Endometrial microvascular endothelial cells (primary cell): ENCODE data around the gene CNEP1R1. TPM values are rescaled to one million over a fixed set of nuclear protein-coding genes. Genes with fewer than 3 reads are reported as not detected.

Experiments used
- in situ Hi-C: cut with HindIII; loops from 2 replicates; pipeline ENCODE4 v1.10.0; 2017; ENCODE audit warnings: low sequenced_read_pairs, low pct_unique_long_range_greater_than_20kb; ENCODE audit errors: inconsistent ontology term
- total RNA-seq: library from RNA; depleted of rRNA; stranded (reverse); fragments of >200 nt; gene quantifications from one replicate; pipeline ENCODE4 v1.2.3, GENCODE V29; 2015; ENCODE audit errors: inconsistent ontology term

Gene CNEP1R1, protein sequence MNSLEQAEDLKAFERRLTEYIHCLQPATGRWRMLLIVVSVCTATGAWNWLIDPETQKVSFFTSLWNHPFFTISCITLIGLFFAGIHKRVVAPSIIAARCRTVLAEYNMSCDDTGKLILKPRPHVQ
- total RNA-seq: 24.1 TPM

DNA sequence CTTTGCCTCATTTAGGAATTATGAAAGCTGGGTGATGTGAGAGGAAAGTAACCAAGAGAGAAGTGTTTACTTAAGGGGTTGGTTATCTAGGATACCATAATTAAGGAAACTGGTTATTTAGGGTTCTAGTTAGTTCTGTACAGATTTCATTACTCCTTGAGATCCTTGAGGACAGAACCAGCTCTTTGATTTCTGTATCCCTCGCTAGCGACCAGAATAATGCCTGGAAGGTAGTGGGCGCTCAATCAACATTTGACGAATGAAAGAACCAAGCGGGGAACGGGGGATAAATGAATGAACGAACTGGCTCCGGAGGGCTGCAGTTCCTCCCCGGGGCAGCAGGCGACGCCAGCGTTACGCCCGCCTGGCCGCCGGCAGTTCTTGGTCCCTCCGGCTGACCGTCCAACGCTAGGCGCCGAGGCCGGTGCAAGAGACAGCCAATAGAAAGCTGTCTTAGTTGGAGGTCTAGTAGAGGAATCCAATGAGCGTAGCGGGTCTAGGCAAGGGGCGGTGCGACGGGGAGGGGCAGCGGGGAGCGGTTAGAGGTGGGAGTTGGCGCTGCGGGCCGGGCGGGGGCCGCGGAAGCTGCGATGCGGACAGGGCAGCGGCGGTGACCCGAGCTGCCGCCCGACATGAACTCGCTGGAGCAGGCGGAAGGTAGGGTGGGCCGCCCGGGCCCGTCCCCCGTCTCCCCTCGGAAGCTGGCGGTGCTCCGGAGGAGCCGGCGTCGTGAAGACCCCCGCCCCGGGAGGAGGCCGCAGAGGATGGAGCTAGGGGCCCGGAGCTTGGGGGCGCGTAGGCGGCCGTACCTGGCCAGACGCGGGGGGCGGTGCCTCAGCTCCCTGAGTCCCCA, at the start of gene CNEP1R1:
CNEP1R1 (plus strand) TSS at position 542 of the 853 bp plus-strand sequence; CDS start at position 633, 91 bp downstream.
- in situ Hi-C loops: no loop called here

DNA sequence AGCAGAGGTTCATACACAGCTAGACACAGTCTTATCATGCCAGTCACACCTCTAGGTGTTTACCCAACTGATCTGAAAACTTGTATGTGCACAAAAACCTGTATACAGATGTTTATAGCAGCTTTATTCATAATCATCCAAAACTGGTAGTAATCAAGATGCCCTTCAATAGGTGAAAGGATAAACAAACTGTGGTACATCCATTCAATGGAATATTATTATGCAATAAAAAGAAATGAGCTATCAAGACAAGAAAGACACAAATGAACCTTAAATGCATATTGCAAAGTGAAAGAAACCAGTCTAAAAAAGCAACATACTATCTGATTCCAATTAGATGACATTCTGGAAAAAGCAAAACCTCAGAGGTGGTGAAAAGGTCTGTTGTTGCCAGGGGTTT, 47.6 kb upstream of the CNEP1R1 start:
- in situ Hi-C loops: no loop called here

DNA sequence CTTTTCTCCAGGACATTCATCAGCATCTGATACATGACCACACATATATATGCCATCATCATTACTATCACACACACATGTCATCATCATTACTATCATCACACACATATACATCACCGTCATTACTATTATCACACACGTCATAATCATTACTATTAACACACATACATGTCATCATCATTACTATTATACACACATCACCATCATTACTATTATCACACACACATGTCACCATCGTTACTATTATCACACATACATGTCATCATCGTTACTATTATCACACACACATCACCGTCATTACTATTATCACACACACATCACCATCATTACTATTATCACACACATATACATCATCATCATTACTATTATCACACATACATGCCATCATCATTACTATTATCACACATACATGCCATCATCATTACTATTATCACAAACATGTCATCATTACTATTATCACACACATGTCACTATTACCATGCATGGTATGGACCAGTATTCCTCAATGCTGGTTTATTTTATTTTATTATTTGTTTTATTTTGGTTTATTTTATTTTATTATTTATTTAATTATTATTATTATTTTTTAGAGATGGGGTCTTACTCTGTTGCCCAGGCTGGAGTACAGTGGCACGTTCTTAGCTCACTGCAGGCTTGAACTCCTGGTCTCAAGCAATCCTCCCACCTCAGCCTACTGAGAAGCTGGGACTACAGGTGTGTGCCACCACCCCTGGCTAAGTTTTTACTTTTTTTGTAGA, 46.3 kb upstream of the CNEP1R1 start:
- in situ Hi-C loops: no loop called here

DNA sequence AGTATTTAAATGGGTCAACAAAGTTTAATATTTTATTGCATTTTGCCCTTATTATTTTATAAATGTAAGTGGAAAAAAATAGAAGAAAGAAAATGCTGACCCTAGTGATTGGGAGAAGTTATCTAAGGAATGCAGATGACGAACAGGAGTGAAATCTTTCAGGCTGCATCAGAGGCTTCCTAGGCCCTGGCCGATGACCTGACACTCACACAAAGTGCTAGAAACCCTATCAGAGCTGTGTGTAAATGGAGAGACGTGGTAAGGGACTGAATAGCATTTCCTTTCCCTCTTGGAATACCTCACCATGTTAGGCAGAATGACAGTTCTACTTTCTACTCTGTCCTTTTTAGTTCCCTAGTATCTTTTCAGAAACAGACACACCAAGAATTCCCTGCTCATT, 44.9 kb upstream of the CNEP1R1 start:
- in situ Hi-C loops: no loop called here

DNA sequence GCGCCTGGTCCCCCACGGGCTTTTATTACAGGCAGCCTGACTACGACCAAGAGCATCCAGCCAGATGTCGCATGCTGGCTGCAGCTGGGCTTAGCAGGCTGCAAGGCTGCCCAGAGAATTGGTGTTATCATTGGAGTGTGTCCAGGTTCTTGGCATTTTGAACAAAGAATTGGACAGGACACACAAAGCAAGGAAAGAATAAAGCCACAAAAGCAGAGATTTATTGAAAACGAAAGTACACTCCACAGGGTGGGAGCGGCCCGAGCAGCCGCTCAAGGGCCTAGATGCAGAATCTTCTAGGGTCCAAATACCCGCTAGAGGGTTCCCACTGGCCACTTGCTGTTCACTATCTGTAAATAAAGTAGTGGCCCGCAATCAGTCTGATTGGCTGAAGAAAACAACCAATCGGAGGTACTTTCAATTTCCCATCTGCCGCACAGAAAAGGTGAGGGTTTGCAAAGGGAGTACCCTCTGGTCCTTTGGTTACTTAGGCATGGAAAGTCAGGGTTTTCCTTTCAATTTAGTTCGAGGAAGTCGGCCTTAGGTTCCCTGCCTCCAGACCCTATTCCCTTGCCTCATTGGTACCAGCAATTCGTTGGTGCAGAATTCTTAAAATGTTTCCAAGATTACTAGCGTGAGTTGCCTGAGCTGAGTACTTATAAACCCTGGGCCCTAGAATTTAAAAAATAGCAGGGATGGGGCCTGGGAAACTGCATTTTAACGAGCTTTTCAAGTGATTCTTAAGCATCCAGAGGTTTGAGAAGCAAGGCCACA, 38.5 kb upstream of the CNEP1R1 start:
- in situ Hi-C loops: no loop called here

DNA sequence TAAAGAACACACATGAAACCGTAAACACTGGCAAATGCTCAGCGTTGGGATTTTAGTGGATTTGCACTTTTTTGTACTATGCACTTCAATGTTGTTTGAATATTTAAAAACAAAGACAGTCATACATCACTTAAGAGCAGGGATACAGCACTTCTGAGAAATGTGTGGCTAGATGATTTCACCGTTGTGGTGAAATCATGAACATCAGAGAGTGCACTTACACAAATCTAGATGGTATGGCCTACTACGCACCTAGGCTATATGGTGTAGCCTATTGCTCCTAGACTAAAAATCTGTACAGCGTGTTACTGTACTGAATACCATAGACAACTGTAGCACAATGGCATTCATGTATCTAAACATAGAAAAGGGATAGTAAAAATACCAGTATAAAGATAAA, 37.6 kb upstream of the CNEP1R1 start:
- in situ Hi-C loops: no loop called here

DNA sequence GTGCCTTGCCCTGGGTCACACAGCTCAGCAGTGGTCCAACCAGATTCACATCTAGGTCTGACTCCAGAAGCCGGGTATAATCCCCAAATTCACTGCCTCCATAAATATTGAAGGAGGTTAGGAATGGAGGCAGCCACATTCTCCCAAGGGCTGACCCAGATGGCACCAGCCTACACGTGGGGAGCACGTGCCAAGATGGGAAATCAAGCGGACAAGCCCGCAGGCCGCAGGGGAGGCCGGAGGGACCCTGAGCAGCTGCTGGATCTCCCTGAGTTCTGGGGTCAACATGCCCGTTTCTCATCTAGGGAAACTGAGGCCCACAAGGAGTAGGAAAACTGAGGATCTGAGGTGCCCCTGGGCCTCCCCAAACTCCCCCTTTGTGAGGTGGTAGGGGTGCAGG, 32.2 kb upstream of the CNEP1R1 start:
- in situ Hi-C loops: no loop called here

DNA sequence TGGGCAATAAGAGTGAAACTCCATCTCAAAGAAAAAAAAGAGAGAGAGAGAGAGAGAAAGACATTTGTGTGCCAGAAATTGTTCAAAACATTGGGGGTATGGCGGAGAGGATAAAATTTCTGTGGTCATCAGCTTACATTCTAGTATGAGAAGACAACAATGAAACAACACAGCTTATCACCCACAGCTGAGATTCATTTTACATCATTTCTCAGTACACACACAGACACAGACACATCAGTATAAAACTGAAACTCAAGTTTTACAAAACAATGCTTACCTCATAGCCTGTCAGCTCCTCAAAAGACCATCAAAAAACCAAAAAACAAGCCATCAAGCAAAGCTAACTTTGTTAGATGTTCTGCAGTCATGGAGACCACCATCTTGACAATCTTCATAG, 31.4 kb upstream of the CNEP1R1 start:
- in situ Hi-C loops: no loop called here

DNA sequence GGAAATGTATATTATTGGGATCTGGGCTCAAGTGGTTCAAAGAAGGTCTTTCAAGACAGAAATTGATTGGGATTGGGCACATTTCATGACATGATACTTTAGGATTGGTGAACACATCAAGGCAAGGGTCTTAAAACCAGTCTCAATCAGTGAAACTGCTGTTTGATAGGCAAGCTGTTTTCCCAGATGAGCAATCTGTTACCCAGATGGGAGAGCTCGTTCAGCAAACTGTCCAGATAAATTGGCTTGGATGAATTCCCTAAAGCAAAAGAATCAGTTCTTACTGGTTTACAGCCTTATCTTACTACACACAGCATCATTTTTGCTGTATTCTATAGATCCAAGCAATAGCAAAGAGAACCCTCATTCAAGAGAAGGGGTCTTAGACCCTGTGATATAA, 31.0 kb upstream of the CNEP1R1 start:
- in situ Hi-C loops: no loop called here

DNA sequence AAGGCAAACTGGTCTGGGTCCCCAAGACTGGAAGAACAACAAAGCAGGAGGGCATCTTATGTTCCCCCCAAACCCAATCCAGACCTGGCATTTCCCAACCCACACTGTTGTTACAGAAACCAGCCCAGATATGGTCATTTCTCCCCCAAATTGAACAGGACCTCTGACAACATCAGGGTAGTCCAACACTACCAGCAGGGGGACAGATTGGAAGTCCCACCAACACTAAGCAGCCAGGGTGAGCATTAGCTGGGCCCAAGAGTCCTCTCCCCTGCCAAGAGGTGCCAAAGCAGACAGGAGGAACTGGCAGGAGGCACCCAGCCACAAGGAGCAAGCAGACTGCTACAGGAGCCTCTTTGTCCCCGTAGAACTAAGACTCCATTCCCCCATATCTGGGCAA, 29.3 kb upstream of the CNEP1R1 start:
- in situ Hi-C loops: no loop called here

DNA sequence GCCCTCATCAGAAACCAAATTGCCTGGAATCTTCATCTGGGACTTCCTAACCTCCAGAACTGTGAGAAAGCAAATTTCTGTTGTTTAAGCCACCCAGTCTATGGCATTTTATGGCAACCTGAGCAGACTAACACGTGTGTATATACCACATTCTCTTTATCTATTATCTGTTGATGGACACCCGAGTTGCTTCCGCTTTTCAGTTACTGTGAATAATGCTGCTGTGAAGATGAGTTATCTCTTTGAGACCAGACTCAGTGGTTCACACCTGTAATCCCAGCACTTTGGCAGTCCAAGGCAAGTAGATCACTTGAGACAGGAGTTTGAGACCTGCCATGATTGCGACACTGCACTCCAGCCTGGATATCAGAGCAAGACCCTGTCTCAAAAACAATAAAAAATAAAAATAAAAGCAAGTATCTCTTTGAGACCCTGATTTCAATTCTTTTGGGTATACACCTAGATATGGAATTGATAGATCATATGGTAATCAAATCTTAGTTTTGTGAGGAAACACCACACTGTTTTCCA, 27.2 kb upstream of the CNEP1R1 start:
- in situ Hi-C loops: no loop called here

DNA sequence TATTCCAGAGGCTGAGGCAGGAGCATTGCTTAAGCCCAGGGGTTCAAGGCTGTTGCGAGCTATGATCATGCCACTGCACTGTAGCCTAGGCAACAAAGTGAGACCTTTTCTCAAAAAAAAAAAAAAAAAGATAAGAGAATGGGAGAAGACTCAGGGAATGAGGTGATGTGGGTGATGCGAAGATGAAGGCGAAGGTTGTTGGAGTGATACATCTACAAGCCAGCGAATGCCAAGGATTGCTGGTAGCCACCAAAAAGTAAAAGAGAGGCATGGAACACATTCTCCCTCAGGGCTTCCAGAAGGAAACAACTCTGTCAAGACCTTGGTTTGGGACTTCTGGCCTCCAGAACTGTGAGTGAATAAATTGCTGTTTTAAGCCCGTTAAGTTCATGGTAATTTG, 26.0 kb upstream of the CNEP1R1 start:
- in situ Hi-C loops: no loop called here

DNA sequence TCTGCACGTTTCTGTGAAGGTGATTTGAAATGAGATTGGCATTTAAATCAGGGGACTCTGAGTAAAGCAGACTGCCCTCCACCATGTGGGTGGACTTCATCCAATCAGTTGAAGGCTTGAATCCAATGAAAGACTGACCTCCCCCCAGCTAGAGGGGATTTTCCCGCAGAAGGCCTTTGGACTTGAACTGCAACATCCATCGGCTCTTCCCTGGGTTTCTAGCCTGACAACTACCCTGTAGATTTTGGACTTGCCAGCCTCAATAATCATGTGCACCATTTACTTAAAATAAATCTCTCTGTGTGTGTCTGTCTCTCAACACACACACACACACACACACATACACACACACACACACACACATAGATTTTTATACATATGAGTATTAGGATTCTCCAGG, 23.9 kb upstream of the CNEP1R1 start:
- in situ Hi-C loops: no loop called here

DNA sequence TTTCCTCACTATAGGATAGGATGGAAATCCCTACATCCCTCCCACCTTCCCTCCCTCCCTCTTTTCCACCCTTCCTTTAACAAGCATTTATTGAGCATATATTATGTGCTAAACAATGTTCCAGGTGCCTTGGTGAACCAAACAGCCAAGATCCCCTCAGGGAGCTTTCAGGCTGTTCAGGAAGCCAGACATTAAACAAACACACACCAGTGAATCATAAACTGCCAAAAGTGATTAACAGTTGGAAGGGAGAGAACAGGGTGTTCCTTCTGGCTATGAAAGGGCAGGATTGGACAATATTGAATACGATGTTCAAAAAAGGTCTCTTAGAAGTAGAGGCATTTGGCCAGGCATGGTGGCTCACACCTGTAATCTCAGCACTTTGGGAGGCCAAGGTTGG, 22.8 kb upstream of the CNEP1R1 start:
- in situ Hi-C loops: no loop called here

DNA sequence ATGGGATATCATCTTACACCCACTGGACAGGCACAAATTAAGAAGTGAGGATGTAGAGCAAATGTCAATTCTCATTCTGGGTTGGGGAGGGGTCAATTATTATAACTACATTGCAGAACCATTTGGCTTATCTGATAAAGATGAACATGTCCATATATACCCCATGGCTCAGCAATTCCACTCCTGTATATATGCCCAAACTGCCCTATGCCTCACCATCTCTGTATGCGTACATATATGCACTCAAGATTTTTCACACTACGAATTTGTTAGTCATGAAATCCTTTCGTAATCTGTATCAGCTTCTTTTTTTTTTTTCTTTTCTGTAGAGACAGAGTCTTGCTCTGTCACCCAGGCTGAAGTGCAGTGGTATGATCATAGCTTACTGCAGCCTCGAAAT, 20.8 kb upstream of the CNEP1R1 start:
- in situ Hi-C loops: no loop called here

DNA sequence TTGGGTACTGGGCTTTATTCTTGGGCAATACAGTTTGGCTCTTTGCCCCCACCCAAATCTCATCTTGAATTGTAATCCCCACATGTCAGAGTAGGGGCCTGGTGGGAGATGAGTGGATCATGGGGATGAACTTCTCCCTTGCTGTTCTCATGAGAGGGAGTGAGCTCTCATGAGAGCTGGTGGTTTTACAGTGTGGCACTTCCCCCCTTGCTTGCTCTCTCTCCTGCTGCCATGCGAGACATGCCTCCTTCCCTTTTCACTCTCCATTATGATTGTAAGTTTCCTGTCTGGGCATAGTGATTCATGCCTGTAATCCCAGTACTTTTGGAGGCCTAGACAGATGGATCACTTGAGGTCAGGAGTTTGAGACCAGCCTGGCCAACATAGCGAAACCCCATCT, 18.1 kb upstream of the CNEP1R1 start:
- in situ Hi-C loops: no loop called here

DNA sequence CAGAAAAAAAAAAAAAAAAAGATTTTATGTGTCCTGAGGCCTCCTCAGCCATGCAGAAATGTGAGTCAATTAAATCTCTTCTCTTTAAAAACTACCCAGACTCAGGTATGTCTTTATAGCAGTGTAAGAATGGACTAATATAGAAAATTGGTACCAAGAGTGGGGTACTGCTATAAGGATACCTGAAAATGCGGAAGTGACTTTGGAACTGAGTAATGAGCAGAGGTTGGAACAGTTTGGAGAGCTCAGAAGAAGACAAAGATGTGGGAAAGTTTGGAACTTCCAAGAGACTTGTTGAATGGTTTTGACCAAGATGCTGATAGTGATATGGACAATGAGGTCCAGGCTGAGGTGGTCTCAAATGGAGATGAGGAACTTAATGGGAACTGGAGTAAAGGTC, 17.3 kb upstream of the CNEP1R1 start:
- in situ Hi-C loops: no loop called here

DNA sequence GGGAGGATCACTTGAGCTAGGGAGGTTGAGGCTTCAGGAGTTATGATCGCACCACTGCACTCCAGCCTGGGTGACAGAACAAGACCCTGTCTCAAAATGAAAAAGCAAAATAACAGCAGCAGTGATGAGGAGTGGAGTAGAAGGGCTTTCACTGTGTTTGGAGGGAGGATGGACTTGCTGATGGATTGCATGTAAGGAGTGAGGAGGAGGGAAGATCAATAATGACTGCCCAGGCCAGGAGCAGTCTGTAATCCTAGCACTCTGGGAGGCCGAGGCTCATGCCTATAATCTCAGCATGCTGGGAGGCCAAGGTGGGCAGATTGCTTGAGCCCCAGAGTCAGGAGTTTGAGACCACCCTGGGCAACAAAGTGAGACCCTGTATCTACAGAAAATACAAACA, 14.8 kb upstream of the CNEP1R1 start:
- in situ Hi-C loops: no loop called here

DNA sequence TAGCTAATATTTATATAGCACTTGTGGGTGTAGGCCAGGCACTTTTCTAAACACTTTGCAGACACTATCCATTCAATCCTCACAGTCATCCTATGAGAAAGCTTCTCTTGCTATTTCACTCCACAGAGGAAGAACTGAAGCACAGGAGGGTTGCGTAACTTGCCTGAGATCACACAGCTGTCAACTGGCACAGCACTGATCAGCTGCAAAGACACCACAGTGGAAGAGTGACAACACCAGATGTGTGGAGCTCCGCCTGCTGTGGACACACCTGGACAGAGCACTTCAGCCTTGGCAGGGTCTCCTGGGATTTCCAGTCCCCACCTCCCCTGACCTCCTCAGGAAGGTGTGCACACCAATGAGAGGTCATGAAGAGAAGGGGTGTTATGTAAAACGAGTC, 13.3 kb upstream of the CNEP1R1 start:
- in situ Hi-C loops: no loop called here
